Measurements from ENCODE around the gene ERGIC3.

Gene ERGIC3

DNA sequence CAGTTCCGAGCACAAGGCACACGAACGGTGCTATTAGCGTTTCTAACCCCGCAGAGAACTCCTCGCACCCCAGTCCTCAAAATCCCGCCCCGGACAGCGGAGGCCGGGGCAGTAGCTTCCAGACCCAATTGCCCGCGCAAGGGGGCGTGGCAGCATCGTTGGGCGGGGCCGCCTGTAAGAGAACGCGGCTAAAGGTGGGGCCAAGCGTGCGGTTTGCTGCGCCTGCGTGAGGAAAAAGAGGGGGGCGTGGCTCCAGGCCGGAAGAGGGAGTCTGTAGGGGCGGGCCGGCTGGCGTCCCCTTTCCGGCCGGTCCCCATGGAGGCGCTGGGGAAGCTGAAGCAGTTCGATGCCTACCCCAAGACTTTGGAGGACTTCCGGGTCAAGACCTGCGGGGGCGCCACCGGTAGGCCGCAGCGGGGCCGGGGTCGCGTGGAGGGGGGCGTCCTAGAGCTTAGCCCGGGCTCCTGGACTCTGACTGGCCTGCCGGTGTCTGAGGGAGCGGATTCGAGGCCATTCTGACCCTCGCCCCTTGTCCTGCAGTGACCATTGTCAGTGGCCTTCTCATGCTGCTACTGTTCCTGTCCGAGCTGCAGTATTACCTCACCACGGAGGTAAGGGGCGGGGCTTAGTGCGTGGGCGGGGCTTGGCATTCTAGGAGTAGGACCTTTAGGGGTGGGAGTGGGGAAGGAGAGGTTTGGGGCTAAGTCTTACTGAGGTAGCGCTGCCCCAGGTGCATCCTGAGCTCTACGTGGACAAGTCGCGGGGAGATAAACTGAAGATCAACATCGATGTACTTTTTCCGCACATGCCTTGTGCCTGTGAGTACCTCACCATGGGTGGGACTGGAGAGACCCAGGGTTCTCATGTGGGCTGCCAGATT, at the start of gene ERGIC3:
Gene ERGIC3, plus strand, starts transcription at position 296 of the 880 bp plus-strand sequence. Its CDS starts 20 bp downstream, at position 316.
- in situ Hi-C loops (cut with HindIII; ENCODE audit: low sequenced_read_pairs), result no loop called here

DNA sequence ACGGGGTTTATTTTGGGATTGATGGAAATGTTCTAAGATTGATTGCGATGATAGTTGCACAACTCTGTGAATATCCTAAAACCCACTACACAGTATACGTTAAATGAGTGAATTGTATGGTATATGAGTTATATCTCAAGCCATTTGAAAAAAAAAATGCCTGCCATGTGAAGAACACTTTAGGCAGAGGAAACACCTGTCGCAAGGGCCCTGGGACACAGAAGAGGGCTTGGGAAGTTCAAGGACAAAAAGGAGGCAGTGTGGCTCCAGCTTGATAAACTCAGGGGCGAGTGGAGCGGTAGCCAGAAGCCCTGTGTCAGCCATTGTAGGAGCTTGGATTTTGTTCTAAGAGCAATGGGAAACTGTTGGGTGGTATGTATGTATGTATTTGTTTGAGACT, 49.5 kb upstream of the ERGIC3 start:
- in situ Hi-C loops (cut with HindIII; ENCODE audit: low sequenced_read_pairs), result no loop called here

DNA sequence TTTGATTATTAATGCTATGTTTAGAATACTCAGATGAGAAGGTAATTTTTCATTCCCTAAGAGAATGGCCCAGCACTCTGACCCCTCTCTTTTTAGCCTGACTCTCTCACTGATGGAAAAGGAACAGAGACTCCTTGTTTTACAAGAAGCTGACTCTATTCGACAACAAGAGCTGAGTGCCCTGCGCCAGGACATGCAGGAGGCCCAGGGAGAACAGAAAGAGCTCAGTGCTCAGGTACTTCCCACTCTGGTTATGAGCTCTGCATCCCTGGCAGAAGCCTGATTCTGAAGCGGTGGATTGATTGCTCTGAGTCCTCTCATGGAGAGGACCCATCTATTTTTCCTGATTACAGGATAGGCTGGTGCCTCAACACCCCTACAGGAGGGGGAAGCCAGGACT, 45.4 kb upstream of the ERGIC3 start:
- in situ Hi-C loops (cut with HindIII; ENCODE audit: low sequenced_read_pairs), result loop anchor here (5.0 kb wide), 1 partner anchor 39 kb away; the partner anchor contains the start of gene CEP250

DNA sequence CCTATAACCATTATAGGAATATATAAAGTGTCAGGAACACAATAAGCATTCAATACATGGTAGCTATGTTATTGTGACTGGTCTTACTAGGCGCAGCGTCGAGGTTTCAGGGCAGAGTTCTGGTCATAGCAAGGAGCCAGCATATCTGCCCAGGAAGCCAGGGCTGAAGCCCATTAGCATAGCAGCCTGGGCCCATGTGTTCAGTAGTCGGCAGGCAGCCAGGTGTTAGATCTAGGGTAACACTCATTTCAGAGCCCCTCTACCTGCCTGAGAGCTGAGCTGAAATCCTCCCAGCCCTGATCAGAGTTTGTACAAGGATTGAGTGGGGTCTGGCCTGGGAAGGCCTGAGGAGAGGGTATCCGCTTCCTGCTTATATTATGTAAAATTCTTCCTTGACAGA, 44.6 kb upstream of the ERGIC3 start:
- in situ Hi-C loops (cut with HindIII; ENCODE audit: low sequenced_read_pairs), result loop anchor here (5.0 kb wide), 1 partner anchor 40 kb away; the partner anchor contains the start of gene CEP250

DNA sequence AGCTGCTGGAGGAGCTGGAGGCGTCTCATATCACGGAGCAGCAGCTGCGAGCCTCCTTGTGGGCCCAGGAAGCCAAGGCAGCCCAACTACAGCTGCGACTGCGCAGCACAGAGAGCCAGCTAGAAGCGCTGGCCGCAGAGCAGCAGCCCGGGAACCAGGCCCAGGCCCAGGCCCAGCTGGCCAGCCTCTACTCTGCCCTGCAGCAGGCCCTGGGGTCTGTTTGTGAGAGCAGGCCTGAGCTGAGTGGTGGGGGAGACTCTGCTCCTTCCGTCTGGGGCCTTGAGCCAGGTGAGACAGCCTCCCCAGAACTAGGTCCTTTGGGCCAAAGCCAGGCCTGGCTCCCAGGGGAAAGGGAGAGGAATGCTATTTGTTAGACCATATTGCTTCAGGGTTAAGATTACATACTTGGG, 44.1 kb upstream of the ERGIC3 start:
- in situ Hi-C loops (cut with HindIII; ENCODE audit: low sequenced_read_pairs), result loop anchor here (5.0 kb wide), 1 partner anchor 40 kb away; the partner anchor contains the start of gene CEP250

DNA sequence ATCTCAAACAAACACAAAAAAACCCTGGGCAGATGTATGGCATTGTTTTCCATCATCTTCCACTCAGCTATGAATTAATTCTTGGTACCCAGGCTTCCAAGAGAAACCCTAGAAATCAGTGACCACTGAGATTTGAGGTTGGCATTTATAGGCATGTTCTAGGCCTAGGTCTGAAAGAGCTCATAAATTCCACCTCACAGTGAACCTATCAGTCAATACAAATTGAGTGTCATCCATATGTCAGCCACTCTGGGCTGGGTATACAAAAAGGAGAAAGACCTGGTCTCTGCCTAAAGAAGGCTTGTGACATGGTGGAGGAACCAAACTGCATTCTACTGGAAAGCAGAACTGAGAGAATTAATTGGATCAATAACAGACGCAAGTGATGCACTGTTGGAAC, 42.6 kb upstream of the ERGIC3 start:
- in situ Hi-C loops (cut with HindIII; ENCODE audit: low sequenced_read_pairs), result loop anchor here (5.0 kb wide), 1 partner anchor 42 kb away; the partner anchor contains the start of gene CEP250

DNA sequence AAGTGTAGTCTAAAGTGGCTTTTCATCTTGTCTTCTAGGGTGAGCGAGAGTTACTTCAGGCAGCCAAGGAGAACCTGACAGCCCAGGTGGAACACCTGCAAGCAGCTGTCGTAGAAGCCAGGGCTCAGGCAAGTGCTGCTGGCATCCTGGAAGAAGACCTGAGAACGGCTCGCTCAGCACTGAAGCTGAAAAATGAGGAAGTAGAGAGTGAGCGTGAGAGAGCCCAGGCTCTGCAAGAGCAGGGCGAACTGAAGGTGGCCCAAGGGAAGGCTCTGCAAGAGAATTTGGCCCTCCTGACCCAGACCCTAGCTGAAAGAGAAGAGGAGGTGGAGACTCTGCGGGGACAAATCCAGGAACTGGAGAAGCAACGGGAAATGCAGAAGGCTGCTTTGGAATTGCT, 39.5 kb upstream of the ERGIC3 start:
- in situ Hi-C loops (cut with HindIII; ENCODE audit: low sequenced_read_pairs), result no loop called here

DNA sequence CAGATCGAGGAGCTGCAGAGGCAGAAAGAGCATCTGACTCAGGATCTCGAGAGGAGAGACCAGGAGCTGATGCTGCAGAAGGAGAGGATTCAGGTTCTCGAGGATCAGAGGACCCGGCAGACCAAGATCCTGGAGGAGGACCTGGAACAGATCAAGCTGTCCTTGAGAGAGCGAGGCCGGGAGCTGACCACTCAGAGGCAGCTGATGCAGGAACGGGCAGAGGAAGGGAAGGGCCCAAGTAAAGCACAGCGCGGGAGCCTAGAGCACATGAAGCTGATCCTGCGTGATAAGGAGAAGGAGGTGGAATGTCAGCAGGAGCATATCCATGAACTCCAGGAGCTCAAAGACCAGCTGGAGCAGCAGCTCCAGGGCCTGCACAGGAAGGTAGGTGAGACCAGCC, 38.6 kb upstream of the ERGIC3 start:
- in situ Hi-C loops (cut with HindIII; ENCODE audit: low sequenced_read_pairs), result no loop called here

DNA sequence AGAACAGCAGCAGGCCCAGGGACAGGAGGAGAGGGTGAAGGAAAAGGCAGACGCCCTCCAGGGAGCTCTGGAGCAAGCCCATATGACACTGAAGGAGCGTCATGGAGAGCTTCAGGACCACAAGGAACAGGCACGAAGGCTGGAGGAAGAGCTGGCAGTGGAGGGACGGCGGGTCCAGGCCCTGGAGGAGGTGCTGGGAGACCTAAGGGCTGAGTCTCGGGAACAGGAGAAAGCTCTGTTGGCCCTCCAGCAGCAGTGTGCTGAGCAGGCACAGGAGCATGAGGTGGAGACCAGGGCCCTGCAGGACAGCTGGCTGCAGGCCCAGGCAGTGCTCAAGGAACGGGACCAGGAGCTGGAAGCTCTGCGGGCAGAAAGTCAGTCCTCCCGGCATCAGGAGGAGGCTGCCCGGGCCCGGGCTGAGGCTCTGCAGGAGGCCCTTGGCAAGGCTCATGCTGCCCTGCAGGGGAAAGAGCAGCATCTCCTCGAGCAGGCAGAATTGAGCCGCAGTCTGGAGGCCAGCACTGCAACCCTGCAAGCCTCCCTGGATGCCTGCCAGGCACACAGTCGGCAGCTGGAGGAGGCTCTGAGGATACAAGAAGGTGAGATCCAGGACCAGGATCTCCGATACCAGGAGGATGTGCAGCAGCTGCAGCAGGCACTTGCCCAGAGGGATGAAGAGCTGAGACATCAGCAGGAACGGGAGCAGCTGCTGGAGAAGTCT, 37.9 kb upstream of the ERGIC3 start:
- in situ Hi-C loops (cut with HindIII; ENCODE audit: low sequenced_read_pairs), result no loop called here

DNA sequence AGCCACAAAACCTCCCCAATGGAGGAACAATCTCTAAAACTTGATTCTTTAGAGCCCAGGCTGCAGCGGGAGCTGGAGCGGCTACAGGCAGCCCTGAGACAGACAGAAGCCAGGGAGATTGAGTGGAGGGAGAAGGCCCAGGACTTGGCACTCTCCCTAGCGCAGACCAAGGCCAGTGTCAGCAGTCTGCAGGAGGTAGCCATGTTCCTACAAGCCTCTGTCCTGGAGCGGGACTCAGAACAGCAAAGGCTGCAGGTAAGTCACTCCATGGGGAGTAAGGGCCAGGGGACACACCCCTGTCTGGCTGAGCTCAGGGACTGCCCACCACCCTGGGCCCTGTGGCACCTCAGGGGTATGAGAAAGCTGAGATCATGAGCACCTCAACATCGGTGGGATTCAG, 37.1 kb upstream of the ERGIC3 start:
- in situ Hi-C loops (cut with HindIII; ENCODE audit: low sequenced_read_pairs), result no loop called here

DNA sequence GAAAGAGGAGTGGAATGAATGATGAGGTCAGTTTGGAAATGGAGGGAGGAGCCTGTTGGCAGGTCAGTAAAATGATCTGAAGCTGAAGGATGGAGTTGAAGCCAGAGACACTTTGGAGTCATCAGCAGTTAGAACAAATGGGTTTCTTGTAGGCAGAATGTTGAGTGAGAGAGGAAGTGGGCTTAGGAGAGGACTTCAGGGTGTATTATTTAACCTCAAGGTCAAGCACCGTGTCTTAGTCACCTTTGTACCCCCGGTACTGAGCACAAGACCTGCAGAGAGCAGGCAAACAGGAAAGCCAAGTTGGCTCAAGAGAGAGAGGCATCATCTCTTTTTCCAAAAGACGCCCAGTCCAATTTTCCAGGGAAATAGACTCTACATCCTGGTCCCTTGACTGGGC, 35.7 kb upstream of the ERGIC3 start:
- in situ Hi-C loops (cut with HindIII; ENCODE audit: low sequenced_read_pairs), result no loop called here

DNA sequence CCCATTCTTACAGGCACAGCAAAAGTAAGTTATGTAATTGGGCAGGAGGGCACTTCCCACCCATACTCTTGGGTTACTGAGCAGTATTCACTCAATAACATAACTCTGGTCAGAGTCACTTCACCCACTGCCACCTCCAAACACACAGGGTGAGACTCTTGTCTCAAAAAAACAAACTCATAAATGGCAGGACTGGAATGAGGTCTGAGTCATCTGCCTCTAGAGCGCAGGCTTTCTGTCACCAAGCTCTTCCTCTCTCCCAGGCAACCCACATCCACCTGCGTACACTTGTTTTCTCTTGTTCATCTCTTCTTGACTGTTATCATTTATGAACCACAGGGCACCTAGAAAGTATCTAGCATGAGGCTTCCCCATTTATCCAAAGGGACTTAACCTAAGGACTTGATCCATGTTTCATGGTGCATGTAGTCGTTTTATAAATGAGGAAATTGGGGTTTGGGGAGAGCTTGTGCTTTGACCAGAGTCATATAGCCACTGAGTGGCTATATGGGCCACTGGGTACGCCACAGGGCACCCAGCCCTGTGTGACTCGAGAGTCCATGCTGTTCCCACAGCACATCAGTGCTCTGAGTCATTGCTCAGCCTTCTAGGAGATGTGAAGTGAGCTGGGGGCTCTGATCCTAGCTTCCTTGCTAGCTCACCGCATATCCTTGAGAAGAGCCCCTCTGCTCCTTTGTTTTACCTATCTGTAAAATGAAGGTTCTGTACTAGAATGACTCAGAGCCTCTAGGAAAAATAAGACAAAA, 34.8 kb upstream of the ERGIC3 start:
- in situ Hi-C loops (cut with HindIII; ENCODE audit: low sequenced_read_pairs), result no loop called here

DNA sequence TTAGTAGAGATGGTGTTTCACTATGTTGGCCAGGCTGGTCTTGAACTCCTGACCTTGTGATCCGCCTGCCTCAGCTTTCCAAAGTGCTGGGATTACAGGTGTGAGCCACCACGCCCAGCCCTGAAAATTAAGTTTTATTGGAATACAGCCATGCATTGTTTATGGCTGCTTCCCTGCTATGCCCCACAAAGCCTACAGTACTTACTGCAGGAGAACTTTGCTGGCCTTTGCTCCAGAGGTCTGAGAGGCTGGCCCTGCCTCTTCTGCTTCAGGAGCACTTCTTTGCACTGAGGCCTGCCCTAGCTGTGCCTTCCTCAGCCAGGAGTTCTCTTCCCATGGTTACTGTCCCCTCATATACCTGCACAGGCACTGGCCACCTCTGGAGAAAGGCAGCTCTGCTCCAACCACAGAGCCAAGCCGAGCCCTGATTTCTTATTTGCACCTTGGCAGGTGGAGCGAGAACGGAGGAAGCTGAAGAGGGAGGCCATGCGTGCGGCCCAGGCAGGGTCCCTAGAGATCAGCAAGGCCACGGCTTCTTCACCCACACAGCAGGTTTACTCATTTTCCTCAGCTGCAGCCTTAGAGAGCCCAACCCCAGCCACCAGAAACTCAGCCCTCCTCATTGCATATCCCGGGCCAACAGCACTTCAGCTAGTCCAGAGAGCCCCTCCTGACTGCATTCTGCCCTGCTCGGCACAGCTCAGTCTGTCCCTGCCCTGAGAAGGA, 33.2 kb upstream of the ERGIC3 start:
- in situ Hi-C loops (cut with HindIII; ENCODE audit: low sequenced_read_pairs), result no loop called here

DNA sequence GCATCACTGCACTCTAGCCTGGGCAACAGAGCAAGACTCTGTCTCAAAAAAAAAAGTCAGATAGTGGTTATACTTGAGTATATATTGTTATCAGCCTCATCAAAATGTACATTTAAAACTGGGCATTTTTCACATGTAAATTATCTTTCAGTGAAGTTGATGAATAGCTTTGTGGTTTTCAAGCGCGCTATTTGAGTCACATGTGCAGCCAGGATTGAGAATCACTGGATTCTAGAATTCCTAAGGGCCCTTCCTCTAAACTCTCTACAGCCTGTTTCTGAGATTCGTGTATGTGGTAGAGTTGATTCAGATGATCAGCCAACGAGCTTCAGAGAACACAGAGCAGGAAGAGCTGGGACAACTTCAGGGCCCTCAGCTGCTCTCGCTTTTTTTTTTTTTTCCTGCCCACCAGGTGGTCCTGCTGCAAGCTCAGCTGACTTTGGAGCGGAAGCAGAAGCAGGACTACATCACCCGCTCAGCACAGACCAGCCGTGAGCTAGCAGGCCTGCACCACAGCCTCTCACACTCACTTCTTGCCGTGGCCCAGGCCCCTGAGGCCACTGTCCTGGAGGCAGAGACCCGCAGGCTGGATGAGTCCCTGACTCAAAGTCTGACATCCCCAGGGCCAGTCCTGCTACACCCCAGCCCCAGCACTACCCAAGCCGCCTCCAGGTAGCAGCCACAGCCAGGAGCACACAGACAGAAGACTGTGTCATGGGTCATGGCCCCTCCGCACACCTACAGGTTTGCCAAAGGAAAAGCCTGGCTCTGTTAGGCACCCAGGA, 30.7 kb upstream of the ERGIC3 start:
- in situ Hi-C loops (cut with HindIII; ENCODE audit: low sequenced_read_pairs), result no loop called here

DNA sequence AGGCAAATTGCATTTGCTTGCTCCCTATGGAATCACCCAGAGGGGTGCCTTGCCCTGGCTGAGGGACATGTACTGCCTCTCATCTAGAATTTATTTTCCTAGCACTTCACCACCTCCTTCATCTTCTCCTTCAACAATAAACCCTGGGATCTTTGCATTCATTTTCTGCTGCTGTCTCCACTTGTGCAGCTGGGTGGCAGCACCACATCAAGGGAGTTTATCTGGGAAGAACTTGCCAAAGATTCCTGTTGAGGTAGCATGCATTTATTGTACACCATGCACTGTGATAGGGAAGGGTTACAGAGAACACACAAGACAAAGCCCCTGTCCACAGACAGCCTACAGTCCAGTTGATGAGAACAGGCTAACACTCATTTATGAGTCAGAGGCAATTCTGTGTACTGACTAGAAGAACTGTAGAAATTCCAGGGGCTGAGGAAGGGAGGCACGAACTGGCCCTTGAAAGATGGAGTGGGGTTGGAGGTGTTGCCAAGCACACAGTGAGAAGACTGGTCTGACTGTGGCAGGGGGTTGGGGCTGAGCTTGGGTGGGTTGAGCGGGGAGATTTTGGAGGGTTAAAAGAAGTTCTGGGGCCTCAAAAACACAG, 30.0 kb upstream of the ERGIC3 start:
- in situ Hi-C loops (cut with HindIII; ENCODE audit: low sequenced_read_pairs), result no loop called here

DNA sequence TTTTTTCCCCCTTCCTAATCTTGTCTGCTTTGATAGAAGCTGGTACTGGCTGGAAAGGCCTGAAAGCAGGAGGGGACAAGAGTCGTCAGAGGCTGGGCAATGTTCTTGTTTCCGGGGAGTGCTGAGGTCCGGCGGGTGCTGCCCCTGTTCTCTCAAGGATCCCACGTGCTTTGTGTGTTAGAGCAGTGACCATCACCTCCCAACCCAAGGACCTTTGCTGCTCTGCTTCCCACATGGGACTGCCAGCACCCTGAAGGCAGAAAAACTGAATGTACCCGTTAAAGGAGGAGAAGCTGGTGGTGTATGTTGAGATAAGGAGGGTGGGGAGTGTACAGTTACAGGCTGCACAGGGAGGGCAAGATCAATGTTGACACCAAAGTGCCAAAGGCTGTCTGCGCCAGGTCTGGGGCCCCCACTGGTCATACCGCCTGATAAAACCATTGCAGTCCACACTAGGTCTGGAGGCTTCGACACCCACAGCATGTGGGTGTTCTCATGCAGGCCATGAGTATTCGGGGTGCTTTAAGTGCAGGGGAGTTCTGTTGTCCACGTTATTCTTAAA, 27.4 kb upstream of the ERGIC3 start:
- in situ Hi-C loops (cut with HindIII; ENCODE audit: low sequenced_read_pairs), result no loop called here

DNA sequence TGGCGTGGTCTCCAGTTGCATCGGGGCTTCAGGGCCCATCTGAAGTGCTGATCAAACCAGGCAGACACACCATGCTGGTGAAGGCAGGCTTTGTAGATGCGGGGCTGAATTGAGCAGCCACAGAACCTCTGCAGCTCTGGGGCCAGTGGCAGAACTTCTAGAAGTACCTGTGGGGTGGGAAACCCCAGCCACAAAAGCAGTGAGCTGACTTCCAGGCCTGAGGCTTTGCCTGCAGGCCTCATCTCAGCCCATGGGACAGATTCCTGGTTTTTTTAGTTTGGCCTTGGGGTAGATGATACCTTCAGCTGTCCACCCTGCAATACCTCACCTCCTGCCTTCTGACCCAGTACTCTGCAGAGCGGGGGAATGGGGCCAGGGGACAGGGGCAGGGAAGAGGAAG, 26.5 kb upstream of the ERGIC3 start:
- in situ Hi-C loops (cut with HindIII; ENCODE audit: low sequenced_read_pairs), result no loop called here

DNA sequence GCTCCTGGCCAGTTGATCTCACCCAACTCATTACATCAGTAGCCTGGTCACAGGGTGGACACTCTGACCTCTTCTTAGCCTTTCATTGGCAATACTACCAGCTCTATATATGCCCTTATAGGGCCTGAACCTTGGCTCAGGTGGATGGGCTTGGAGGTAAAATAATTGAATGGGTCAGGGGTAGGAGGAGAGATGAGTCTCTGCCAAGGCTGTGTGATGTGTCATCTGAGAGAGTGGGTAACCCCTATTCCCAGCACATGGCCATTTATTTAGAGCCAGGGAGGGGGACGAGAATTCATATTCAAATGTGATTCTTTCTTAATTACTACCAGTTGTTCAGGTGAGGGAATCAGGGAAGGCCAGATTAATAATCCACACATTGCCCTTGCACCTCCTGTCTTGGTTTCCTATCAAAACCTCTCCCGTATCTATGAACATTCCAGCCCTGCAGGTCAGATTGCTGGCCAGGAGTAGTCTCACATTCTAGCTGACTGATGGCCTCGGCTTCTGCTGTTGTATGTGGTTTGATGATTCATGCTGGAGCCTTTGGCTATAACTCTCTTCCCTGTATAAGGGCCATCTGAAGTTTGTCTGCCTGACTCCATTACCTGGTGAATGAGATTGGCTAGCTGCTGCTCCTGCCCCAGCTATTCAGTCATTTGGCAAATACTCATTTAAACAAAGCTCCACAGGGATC, 25.8 kb upstream of the ERGIC3 start:
- in situ Hi-C loops (cut with HindIII; ENCODE audit: low sequenced_read_pairs), result no loop called here

All from DLD1 (cell line).